Activated CD4-positive, alpha-beta T cell treated with anti-CD3 and anti-CD28 coated beads, Interleukin-2, amount 10 ng/mL, durations not matched to agents 24 days and 14 days (primary cell): ENCODE measurements around the gene CXCL16. TPM values are rescaled to one million over a fixed set of nuclear protein-coding genes. Genes with fewer than 3 reads are reported as not detected.
"Not testable (repeated sequence)": the region's sequence is repeated elsewhere in the genome, so short reads cannot be mapped to it uniquely, and the experiment has no call there.

Source experiments
- DNase-seq: peaks from one replicate; pipeline ENCODE4 v3.0.0; 2022
- H3K27ac Mint-ChIP-seq: one replicate; pipeline ENCODE4 v1.8.0; 2022; ENCODE audit warnings: mild to moderate bottlenecking, mixed read lengths
- H3K27me3 Mint-ChIP-seq: one replicate; pipeline ENCODE4 v1.8.0; 2022; ENCODE audit warnings: mixed read lengths
- H3K36me3 Mint-ChIP-seq: one replicate; pipeline ENCODE4 v1.8.0; 2022; ENCODE audit warnings: low read depth, mild to moderate bottlenecking, mixed read lengths
- H3K4me1 Mint-ChIP-seq: one replicate; pipeline ENCODE4 v1.8.0; 2021; ENCODE audit warnings: mixed read lengths
- H3K4me3 Mint-ChIP-seq: one replicate; pipeline ENCODE4 v1.8.0; 2022; ENCODE audit warnings: mild to moderate bottlenecking, moderate library complexity, mixed read lengths
- H3K9me3 Mint-ChIP-seq: one replicate; pipeline ENCODE4 v1.8.0; 2021; ENCODE audit warnings: mixed read lengths
- intact Hi-C: fragments of 100-400 bp; cut with micrococcal nuclease; formaldehyde crosslinking; loops from one replicate; pipeline ENCODE4 v1.15.1; 2023
- total RNA-seq: library from RNA; stranded (reverse); gene quantifications from 2 replicates; pipeline ENCODE4 v1.2.3, GENCODE V29; 2022

Gene CXCL16
- total RNA-seq, 1 donor from 2014 or later = 1.8 TPM

DNA sequence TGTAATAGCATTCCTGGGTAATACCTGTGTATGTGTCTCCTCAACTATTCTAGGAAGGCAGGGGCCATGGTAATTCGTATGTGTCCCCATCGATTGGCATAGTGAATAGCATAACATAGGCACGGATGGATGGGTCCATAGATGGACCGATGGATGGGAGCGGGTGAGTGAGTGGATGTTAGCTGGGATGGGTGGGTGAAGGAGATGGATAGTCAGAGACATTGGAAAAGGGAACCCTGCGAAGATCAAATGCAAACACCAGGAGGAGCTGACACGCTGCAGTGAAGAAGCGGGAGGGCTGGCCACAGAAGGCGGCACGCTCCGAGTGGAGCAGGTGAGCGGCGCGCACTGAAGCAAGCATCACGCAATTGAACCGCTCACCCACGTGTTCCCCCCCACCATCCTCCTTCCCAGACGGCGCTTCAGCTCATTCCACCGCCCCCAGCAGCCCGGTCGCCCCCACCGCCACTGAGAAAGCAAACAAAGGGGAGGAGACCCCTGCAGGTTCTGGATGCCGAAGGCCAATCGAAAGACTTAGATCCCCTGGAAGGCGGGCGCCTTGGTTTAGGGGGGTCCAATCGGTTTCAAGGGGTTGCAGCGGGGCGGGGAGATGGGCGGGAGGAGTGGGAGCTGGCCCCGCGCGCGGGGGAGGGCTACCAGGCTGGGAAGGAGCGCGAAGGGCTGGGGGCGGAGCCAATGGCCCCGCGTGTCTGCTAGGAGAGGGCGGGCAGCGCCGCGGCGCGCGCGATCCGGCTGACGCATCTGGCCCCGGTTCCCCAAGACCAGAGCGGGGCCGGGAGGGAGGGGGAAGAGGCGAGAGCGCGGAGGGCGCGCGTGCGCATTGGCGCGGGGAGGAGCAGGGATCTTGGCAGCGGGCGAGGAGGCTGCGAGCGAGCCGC, 29.7 kb downstream of the CXCL16 start, which contains the start of gene ARRB2:
Gene ARRB2 (plus strand): TSS at position 839 of the 899 bp plus-strand sequence. CDS start 90 bp downstream, outside the sequence.
- Mint-ChIP-seq H3K4me1 (peaks cover 51% of the 10 kb centered on the region), H3K9me3 (no peaks in the 10 kb centered on the region), H3K27ac (peak within 1 kb of the TSS; percentile 99), H3K4me3 (peak within 1 kb of the TSS; percentile 96), H3K36me3 (peaks cover 15% of the 10 kb centered on the region), H3K27me3 (no peaks in the 10 kb centered on the region)
- DNase-seq = peak; percentile 99
- intact Hi-C loops = loop anchor here (1.0 kb wide), 5 partner anchors 21 to 235 kb away; partner anchors contain the start of genes MED11 and MINK1

DNA sequence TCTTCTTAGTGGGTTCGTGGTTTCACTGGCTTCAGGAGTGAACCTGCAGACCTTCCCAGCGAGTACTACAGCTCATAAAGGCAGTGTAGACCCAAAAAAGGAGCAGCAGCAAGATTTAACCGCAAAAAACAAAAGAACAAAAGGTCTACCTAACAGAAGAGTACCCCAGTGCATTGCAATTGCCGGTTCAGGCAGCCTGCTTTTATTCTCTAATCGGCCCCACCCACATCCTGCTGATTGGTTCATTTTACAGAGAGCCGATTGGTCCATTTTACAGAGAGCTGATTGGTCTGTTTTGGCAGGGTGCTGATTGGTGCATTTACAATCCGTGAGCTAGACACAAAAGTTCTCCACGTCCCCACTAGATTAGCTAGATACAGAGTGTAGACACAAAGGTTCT, 31.3 kb downstream of the CXCL16 start:
- Mint-ChIP-seq H3K4me3 (peak overlapping the region; percentile 18), H3K27me3 (no peaks in the 10 kb centered on the region), H3K4me1 (peaks cover 44% of the 10 kb centered on the region), H3K27ac (peak overlapping the region; percentile 68), H3K36me3 (peaks cover 14% of the 10 kb centered on the region), H3K9me3 (no peaks in the 10 kb centered on the region)
- DNase-seq = peak; percentile 90
- intact Hi-C loops = no loop called here

DNA sequence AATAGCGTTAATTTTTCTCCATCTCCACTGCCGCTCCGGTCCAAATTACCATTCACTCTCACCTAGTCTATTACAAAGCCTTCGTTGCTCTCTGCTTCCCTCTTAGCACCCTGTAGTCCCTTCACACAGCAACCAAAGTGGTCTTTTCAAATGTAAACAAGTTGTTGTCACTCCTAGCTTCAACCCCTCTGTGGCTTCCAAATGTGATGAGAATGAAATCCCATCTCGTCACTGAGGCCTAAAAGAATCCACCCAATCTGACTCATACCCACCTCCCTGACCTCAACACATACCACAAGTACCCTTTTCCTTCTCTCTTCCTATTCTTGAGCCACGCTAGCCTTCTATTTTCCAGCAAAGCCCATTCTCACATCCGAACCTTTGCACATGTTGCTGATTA, 33.6 kb downstream of the CXCL16 start:
- Mint-ChIP-seq H3K27me3 (no peaks in the 10 kb centered on the region), H3K36me3 (peaks cover 24% of the 10 kb centered on the region), H3K4me3 (peak overlapping the region; percentile 48), H3K4me1 (peaks cover 48% of the 10 kb centered on the region), H3K9me3 (no peaks in the 10 kb centered on the region), H3K27ac (peak overlapping the region; percentile 39)
- intact Hi-C loops = no loop called here
- DNase-seq = peak; percentile 54

DNA sequence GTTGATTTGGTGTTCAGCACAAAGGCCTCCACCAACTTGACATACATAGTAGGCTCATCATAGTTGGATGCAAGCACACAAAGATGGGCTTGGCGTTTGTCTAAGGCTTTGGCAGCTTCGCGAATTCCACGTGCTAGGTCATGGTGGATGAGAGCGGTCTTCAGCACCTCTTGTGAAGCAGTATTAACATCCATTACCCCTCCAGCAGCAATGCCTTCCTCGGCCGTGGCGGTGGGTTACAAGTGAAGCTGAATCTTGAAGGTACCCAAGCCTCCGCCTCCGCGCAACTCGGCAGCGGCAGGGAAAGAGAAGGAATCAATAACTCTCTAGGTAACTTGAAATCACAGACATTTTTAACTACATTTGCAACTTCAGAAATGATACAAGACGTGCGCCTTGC, 34.7 kb downstream of the CXCL16 start:
- H3K27ac Mint-ChIP-seq = peak overlapping the region; percentile 94
- no peaks in the 10 kb centered on the region for H3K9me3 Mint-ChIP-seq
- H3K36me3 Mint-ChIP-seq = peaks cover 21% of the 10 kb centered on the region
- H3K4me3 Mint-ChIP-seq = peak overlapping the region; percentile 95
- H3K27me3 Mint-ChIP-seq = no peaks in the 10 kb centered on the region
- DNase-seq = peak; percentile 64
- intact Hi-C loops = loop anchor here (5.0 kb wide), 1 partner anchor 148 kb away; the partner anchor contains the start of gene MYBBP1A
- peaks cover 50% of the 10 kb centered on the region for H3K4me1 Mint-ChIP-seq

DNA sequence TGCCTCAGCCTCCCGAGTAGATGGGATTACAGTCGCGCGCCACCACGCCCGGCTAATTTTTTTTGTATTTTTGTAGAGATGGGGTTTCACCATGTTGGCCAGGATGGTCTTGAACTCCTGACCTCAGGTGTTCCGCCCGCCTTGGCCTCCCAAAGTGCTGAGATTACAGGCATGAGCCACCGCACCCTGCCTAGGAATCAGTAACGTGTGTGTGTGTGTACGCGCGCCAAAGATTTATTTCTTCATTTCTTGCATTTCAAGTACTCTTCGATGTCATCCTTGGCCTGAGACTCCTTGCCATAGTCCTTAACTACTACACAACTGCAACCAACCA, 35.2 kb downstream of the CXCL16 start:
- Mint-ChIP-seq H3K4me3 (peak overlapping the region; percentile 95), H3K27ac (peak overlapping the region; percentile 94), H3K4me1 (peaks cover 45% of the 10 kb centered on the region), H3K36me3 (peaks cover 21% of the 10 kb centered on the region)
- not testable (repeated sequence) for DNase-seq, H3K9me3 Mint-ChIP-seq, H3K27me3 Mint-ChIP-seq
- intact Hi-C loops = loop anchor here (5.0 kb wide), 1 partner anchor 147 kb away; the partner anchor contains the start of gene MYBBP1A

DNA sequence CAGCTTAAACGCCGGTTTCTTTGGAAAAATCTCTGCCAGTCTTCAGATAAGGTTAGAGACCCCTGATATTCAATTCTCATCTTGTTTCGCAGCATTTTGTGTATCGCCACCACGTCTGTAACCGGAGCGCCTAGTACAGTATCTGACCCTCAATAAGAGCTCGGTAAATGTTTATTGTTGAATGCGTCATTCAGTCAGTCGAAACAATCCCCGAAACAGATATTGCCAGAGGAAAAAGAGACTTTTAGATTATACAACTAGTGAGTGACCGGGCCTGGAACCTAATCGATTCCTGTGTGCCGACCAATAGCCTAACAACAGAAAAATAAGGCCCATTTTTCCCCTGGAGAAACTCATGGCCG, 36.4 kb downstream of the CXCL16 start:
- intact Hi-C loops = loop anchor here (5.0 kb wide), 1 partner anchor 146 kb away; the partner anchor contains the start of gene MYBBP1A
- peaks cover 41% of the 10 kb centered on the region for H3K4me1 Mint-ChIP-seq

DNA sequence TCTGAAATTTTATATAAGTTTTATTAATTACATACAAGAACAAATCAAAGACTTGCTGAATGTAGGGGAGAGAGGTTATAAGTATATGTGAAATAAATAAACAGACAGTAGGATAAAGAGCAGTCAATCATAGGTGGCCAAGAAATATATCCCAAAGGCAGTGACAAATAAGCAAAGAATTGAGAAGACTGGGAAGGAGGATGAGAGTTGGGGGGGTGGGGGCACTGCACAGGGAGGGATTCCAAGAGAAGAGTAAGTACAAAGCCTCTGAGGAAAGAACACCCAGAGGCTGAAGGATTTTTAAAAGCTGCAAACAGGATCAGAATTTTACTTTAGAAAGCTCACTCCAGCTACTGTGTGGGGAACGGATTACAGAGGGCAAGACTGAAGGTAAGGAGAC, 38.6 kb downstream of the CXCL16 start:
- H3K4me1 Mint-ChIP-seq = peaks cover 43% of the 10 kb centered on the region
- H3K4me3 Mint-ChIP-seq = peak overlapping the region; percentile 95
- H3K36me3 Mint-ChIP-seq = peaks cover 28% of the 10 kb centered on the region
- DNase-seq = no peak
- H3K27ac Mint-ChIP-seq = peak overlapping the region; percentile 18
- no peaks in the 10 kb centered on the region for H3K27me3 Mint-ChIP-seq
- no peaks in the 10 kb centered on the region for H3K9me3 Mint-ChIP-seq
- intact Hi-C loops = loop anchor here (5.0 kb wide), 1 partner anchor 144 kb away; the partner anchor contains the start of gene MYBBP1A

More for the DNA sequence above, 36.4 kb downstream of the CXCL16 start:
- peaks cover 21% of the 10 kb centered on the region for H3K36me3 Mint-ChIP-seq
- no peaks in the 10 kb centered on the region for H3K27me3 Mint-ChIP-seq
- peak overlapping the region; percentile 95 for H3K4me3 Mint-ChIP-seq
- peak overlapping the region; percentile 94 for H3K27ac Mint-ChIP-seq
- no peaks in the 10 kb centered on the region for H3K9me3 Mint-ChIP-seq
- no peak for DNase-seq

DNA sequence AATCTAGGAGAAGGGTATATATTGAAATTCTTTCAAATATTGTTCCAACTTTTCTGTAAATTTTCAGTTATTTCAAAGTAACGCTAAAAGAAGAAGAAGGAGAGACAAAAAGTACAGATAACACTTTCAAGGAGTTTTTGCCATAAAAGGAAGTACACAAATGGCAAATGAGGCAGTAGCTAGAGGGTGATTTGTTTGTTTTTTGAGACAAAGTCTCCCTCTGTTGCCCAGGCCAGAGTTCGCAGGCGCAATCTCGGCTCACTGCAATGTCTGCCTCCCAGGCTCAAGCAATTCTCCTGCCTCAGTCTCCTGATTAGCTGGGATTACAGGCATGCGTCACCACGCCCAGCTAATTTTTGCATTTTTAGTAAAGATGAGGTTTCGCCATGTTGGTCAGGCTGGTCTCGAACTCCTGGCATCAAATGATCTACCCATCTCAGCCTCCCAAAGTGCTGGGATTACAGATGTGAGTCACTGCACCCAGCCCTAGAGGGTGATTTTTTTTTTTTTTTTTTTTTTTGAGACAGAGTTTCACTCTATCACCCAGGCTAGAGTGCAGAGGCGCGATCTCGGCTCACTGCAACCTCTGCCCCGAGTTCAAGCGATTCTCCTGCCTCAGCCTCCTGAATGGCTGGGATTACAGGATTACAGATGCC, 40.2 kb downstream of the CXCL16 start:
- H3K9me3 Mint-ChIP-seq, H3K27ac Mint-ChIP-seq, H3K27me3 Mint-ChIP-seq, H3K4me3 Mint-ChIP-seq: not testable (repeated sequence)
- peaks cover 39% of the 10 kb centered on the region for H3K4me1 Mint-ChIP-seq
- peak; percentile 50 for DNase-seq
- intact Hi-C loops = loop anchor here (5.0 kb wide), 1 partner anchor 142 kb away; the partner anchor contains the start of gene MYBBP1A
- peaks cover 31% of the 10 kb centered on the region for H3K36me3 Mint-ChIP-seq

DNA sequence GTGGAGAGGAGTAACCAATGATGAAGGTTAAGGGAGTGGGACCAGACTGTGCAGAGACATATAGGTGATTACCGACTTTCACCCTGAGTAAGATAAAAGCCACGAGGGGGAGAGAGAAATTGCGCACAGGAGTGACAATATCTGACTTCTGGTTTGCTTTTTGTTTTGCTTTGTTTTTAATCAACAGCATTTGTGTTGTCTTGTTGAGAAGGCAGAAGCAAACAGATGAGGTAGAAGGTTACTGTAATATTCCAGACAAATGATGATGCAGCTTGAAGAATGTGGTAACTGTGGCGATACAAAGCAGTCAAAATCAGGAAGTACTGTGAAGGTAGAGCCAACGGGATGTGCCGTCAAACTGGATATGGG, 43.3 kb downstream of the CXCL16 start:
- H3K4me3 Mint-ChIP-seq = peak overlapping the region; percentile 47
- H3K9me3 Mint-ChIP-seq = no peaks in the 10 kb centered on the region
- intact Hi-C loops = no loop called here
- peaks cover 32% of the 10 kb centered on the region for H3K36me3 Mint-ChIP-seq
- DNase-seq = peak; percentile 74
- H3K27me3 Mint-ChIP-seq = no peaks in the 10 kb centered on the region
- peaks cover 28% of the 10 kb centered on the region for H3K4me1 Mint-ChIP-seq
- H3K27ac Mint-ChIP-seq = peak overlapping the region; percentile 89

DNA sequence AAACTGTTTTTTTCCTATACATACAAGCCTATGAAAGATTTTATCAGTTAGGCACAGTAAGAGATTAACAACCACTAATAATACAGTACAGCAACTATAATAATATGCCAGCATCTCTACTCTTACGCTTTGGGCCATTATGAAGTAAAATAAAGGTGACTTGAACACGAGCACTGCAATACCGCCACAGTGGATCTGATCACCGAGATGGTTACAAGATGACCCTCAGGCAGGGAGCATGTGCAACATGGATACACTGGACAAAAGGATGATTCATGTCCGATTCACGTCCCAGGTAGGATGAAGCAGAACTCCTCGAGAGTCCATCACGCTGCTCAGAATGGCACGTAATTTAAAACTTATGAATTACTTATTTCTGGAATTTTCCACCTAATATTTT, 46.3 kb downstream of the CXCL16 start:
- H3K4me1 Mint-ChIP-seq = peaks cover 35% of the 10 kb centered on the region
- H3K36me3 Mint-ChIP-seq = peaks cover 58% of the 10 kb centered on the region
- no peak overlapping the region for H3K4me3 Mint-ChIP-seq
- H3K27ac Mint-ChIP-seq = no peak overlapping the region
- intact Hi-C loops = no loop called here
- no peak for DNase-seq
- H3K9me3 Mint-ChIP-seq = no peaks in the 10 kb centered on the region
- H3K27me3 Mint-ChIP-seq = no peaks in the 10 kb centered on the region

DNA sequence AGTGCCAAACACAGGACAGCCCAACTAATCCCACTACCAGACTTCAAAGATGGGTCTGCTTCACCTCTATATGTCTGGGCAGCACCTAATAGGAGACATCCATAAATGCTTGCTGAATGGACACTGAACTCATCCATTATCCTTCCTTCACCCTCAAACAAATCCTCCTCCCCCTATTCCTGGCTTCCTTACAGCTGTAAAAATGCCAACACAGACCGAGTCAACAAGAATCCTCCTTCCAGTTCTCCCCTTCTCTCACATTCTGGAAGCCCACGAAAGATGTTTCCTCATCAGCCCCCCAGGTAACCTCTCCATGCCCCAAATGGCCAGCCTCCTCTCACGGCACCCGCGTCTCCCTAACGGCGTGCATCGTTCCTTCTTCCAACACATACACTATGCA, 48.0 kb downstream of the CXCL16 start:
- H3K36me3 Mint-ChIP-seq = peaks cover 66% of the 10 kb centered on the region
- no peaks in the 10 kb centered on the region for H3K9me3 Mint-ChIP-seq
- H3K4me3 Mint-ChIP-seq = no peak overlapping the region

DNA sequence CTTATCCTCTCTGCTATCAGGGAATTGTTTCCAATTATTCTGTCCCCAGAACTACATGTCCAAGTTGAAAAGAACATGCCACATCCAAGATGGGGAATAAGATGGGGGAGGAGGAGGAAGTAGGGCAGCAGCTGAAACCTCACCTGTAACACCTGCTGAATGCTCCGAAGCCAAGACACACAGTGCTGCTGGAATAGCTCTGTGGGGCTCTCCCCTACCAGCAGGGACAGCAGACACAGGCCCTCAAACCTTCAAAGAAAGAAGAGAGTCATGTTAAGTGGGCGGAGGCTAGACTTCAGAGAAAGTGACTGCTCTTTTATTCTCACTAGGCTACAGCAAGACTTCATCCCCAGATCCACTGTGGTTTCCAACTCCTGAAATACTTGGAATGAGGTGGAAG, 49.0 kb downstream of the CXCL16 start:
- Mint-ChIP-seq H3K4me3 (no peak overlapping the region), H3K36me3 (peaks cover 62% of the 10 kb centered on the region), H3K9me3 (no peaks in the 10 kb centered on the region), H3K4me1 (peaks cover 29% of the 10 kb centered on the region), H3K27ac (no peak overlapping the region), H3K27me3 (no peaks in the 10 kb centered on the region)
- peak; percentile 48 for DNase-seq
- intact Hi-C loops = no loop called here

More for the DNA sequence above, 48.0 kb downstream of the CXCL16 start:
- DNase-seq = peak; percentile 45
- H3K4me1 Mint-ChIP-seq = peaks cover 36% of the 10 kb centered on the region
- intact Hi-C loops = no loop called here
- H3K27me3 Mint-ChIP-seq = no peaks in the 10 kb centered on the region
- no peak overlapping the region for H3K27ac Mint-ChIP-seq

DNA sequence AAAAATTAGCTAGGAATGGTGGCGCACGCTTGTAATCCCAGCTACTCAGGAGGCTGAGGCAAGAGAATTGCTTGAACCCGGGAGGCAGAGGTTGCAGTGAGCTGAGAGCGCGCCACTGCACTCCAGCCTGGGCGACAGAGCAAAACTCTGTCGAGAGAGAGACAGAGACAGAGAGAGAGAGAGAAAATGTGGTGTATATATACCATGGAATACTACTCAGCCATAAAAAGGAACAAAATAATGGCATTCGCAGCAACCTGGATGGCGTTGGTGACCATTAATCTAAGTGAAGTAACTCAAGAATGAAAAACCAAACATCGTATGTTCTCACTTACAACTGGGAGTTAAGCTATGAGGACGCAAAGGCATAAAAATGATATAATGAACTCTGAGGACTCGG, 49.9 kb downstream of the CXCL16 start:
- Mint-ChIP-seq H3K4me1 (peaks cover 28% of the 10 kb centered on the region), H3K36me3 (peaks cover 65% of the 10 kb centered on the region)
- DNase-seq, H3K27me3 Mint-ChIP-seq, H3K9me3 Mint-ChIP-seq, intact Hi-C loops, H3K27ac Mint-ChIP-seq, H3K4me3 Mint-ChIP-seq: not testable (repeated sequence)

DNA sequence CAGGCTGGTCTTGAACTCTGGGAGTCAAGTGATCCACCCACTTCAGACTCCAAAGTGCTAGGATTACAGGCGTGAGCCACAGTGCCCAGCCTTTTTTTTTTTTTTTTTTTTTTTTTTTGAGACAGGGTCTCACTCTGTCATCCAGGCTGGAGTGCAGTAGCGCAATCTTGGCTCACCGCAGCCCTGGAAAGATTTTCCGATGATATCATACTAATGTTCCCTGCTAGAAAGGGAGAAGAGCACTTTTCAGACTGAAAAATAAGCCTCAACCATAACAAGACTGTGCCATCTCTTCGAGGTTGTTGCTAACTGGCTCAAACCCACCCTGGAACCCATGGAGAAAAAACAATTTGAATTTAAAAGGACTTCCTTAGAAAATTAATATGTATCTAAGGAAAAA, 56.0 kb downstream of the CXCL16 start:
- intact Hi-C loops, H3K27ac Mint-ChIP-seq, DNase-seq, H3K9me3 Mint-ChIP-seq, H3K27me3 Mint-ChIP-seq, H3K4me3 Mint-ChIP-seq: not testable (repeated sequence)
- Mint-ChIP-seq H3K4me1 (peaks cover 18% of the 10 kb centered on the region), H3K36me3 (peaks cover 58% of the 10 kb centered on the region)
